Parathyroid adenoma (tissue), 2 donors: Measurements from ENCODE around the gene TPD52L1.

ENCODE experiments used
- H2AFZ ChIP-seq: fragments of 300-600 bp; sonication (generic); one replicate; pipeline ENCODE4 v1.7.0; 2017; ENCODE audit warnings: antibody characterized with exemption, mild to moderate bottlenecking
- H3K27ac ChIP-seq: fragments of 300-600 bp; sonication (generic); one replicate; pipeline ENCODE4 v1.7.0; 2017
- H3K27me3 ChIP-seq: fragments of 300-600 bp; sonication (generic); one replicate; pipeline ENCODE4 v1.7.0; 2017; ENCODE audit warnings: low read length; ENCODE audit not compliant: control insufficient read depth, insufficient read depth
- H3K36me3 ChIP-seq: fragments of 300-600 bp; sonication (generic); one replicate; pipeline ENCODE4 v1.7.0; 2017; ENCODE audit warnings: low read length; ENCODE audit not compliant: control insufficient read depth, insufficient read depth
- H3K4me1 ChIP-seq: fragments of 300-600 bp; sonication (generic); one replicate; pipeline ENCODE4 v1.7.0; 2017; ENCODE audit warnings: control low read depth
- H3K4me2 ChIP-seq: fragments of 300-600 bp; sonication (generic); one replicate; pipeline ENCODE4 v1.7.0; 2017; ENCODE audit warnings: low read length
- H3K4me3 ChIP-seq: fragments of 300-600 bp; sonication (generic); one replicate; pipeline ENCODE4 v1.7.0; 2017; ENCODE audit warnings: low read depth, low read length
- H3K79me2 ChIP-seq: fragments of 300-600 bp; sonication (generic); one replicate; pipeline ENCODE4 v1.7.0; 2017; ENCODE audit warnings: control low read depth
- H3K9ac ChIP-seq: fragments of 300-600 bp; sonication (generic); one replicate; pipeline ENCODE4 v1.7.0; 2017; ENCODE audit warnings: mild to moderate bottlenecking
- H3K9me3 ChIP-seq: fragments of 300-600 bp; sonication (generic); one replicate; pipeline ENCODE4 v1.7.0; 2017; ENCODE audit warnings: low read length; ENCODE audit not compliant: control insufficient read depth
- TF ChIP-seq, protein P1 (sequence below): fragments of 300-600 bp; sonication (generic); IDR thresholded peaks from one replicate; pipeline ENCODE4 v1.7.0; 2017; ENCODE audit warnings: antibody characterized with exemption, mild to moderate bottlenecking
- donor health status: primary hyperparathyroidism.

Gene TPD52L1

DNA sequence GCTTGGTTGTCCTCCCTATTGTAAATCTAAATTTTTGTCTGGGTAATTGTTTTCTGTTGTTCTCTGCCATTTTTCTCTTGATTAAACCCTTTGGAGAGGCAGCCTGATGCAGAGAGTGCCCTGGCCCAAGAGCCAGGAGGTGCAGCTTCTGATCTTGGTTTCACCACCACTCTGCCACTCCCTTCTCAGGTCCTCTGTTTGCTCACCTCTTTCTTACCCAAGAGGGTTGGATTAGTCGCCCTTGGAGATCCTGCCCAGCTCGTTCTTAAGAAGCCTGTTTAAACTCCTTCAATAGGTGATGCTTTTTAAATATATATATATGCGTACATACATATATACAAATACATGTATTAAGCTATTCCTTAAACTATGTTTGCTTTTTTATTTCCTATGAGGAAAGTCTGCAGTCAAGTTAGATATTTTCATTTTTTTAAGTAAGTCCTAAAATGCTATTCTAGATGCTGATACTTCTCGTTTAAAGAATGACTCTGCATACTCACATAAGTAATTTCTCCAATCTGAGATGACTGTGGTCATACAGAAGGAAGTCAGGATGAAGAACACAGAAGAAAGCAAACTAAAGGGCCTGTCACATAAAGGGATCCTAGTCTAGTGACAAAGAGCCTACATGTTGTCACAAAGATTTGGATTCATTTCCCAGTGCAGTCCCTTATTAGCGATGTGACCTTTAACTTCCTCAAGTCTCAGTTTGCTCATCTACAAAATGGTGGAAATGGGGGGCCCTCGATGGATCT lies 19.9 kb downstream of the TPD52L1 start:
- Histone ChIP-seq H3K79me2 (no peaks in the 10 kb centered on the region), H3K9me3 (no peaks in the 10 kb centered on the region), H3K4me1 (peaks cover 6% of the 10 kb centered on the region), H3K9ac (no peak overlapping the region), H3K27me3 (no peaks in the 10 kb centered on the region), H3K4me3 (no peak overlapping the region), H3K36me3 (no peaks in the 10 kb centered on the region), H2AFZ (no peak overlapping the region), H3K27ac (no peak overlapping the region), H3K4me2 (no peak overlapping the region)
- TF ChIP-seq, protein P1, sequence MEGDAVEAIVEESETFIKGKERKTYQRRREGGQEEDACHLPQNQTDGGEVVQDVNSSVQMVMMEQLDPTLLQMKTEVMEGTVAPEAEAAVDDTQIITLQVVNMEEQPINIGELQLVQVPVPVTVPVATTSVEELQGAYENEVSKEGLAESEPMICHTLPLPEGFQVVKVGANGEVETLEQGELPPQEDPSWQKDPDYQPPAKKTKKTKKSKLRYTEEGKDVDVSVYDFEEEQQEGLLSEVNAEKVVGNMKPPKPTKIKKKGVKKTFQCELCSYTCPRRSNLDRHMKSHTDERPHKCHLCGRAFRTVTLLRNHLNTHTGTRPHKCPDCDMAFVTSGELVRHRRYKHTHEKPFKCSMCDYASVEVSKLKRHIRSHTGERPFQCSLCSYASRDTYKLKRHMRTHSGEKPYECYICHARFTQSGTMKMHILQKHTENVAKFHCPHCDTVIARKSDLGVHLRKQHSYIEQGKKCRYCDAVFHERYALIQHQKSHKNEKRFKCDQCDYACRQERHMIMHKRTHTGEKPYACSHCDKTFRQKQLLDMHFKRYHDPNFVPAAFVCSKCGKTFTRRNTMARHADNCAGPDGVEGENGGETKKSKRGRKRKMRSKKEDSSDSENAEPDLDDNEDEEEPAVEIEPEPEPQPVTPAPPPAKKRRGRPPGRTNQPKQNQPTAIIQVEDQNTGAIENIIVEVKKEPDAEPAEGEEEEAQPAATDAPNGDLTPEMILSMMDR, result no peak

DNA sequence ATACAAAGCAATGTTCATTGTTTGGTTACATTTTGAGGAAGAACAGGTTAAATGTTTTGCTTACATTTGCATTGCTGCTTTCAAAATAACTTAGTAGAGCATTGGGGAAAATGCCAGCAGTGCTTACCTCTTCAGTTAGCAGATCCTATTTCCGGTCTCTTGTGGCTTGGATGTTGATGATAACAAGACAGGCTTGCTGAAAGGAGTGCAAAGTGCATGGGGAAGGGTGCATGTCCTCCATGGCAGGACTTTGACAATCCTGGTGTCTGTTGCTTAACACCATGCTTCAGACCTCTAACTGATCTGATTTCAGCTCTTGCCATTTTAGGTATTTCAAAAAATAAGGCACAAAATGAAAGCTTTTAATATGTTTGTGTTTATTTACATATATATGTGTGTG lies 21.1 kb downstream of the TPD52L1 start:
- H3K9me3 ChIP-seq, result no peaks in the 10 kb centered on the region

DNA sequence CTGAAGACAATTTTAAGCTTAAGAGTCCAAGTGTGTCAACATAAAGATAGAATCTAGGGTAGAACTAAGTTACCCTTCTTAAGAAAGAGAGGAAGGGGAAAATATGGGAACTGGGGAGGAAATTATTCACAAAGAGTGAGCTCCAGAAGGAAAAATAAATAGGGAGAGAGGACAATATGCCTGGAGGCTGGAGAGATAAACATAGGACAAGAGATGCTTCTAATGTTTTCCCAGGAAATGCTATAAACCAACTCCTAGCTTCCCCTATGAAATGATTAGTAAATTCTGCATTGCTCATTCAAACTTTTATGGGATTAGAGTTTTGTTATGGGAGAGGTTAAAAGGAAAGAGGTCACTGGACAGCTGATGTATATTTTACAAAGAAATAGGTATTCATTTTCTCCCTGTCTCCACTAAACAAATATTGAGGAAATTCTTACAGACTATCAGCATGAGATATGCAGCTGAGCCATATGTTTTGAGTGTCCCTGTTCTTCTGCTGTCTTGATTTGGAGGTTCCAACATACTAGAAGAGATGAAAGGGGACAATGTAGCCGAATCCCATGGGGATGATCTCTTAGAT lies 22.0 kb downstream of the TPD52L1 start:
- Histone ChIP-seq H3K4me1 (peaks cover 6% of the 10 kb centered on the region), H3K4me2 (no peak overlapping the region), H3K27ac (no peak overlapping the region), H3K27me3 (no peaks in the 10 kb centered on the region), H3K79me2 (no peaks in the 10 kb centered on the region), H3K36me3 (no peaks in the 10 kb centered on the region), H3K4me3 (no peak overlapping the region), H3K9ac (no peak overlapping the region), H2AFZ (no peak overlapping the region), H3K9me3 (no peaks in the 10 kb centered on the region)
- TF ChIP-seq, protein P1, result no peak

More for the DNA sequence above, 21.1 kb downstream of the TPD52L1 start:
- Histone ChIP-seq H3K27me3 (no peaks in the 10 kb centered on the region), H3K4me2 (peak overlapping the region; percentile 17), H2AFZ (no peak overlapping the region), H3K27ac (no peak overlapping the region), H3K4me3 (no peak overlapping the region), H3K36me3 (no peaks in the 10 kb centered on the region), H3K9ac (no peak overlapping the region), H3K4me1 (peaks cover 6% of the 10 kb centered on the region), H3K79me2 (no peaks in the 10 kb centered on the region)
- TF ChIP-seq, protein P1, result no peak

DNA sequence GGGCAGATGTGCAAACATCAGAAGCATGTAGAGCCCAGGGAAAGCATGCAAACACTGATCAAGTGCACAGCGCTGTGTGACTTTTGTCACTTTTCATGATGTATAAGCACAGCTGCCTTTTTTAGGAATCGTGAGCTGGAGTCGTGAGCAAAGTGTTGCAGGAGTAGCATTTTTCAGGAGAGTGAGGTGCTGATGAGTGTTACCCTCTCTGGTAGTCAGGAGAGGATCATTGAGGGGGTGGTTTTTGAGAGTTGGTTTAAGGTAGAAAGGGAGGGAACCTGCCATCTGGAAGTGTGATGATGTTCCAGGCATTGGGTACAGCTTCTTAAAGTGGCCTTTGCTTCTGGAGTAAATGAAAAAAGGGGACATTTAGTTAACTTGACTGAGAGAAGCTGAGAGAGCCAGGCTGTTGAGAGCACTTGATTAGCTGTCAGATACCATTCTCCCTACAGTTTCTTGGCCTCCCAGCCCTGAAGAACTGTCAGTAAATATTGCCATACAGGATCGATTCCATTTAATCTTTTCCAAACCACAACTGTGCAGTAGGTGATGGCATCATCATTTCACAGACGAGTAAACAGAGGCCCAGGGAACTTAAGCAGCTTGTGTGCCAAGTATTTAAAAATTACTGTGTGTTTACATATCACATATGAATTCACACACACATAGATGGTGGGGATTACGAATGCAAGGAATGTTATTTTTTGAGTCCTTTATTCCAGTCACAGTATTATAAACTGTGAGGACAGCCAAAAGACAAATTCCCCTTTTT lies 28.9 kb downstream of the TPD52L1 start:
- no peaks in the 10 kb centered on the region for H3K27me3 ChIP-seq
- H3K27ac ChIP-seq, result no peak overlapping the region
- H3K4me1 ChIP-seq, result no peaks in the 10 kb centered on the region
- H3K4me2 ChIP-seq, result no peak overlapping the region
- no peaks in the 10 kb centered on the region for H3K79me2 ChIP-seq
- H2AFZ ChIP-seq, result no peak overlapping the region
- TF ChIP-seq, protein P1, result no peak
- H3K9ac ChIP-seq, result no peak overlapping the region
- no peaks in the 10 kb centered on the region for H3K9me3 ChIP-seq
- no peak overlapping the region for H3K4me3 ChIP-seq
- H3K36me3 ChIP-seq, result no peaks in the 10 kb centered on the region
